HK-2 (cell line): Measurements from ENCODE around the gene ENTPD2.
"Not testable (repeated sequence)": the region's sequence is repeated elsewhere in the genome, so short reads cannot be mapped to it uniquely, and the experiment has no call there.

Experiments
- DNase-seq: peaks from one replicate; pipeline ENCODE4 v3.0.0-alpha.2; 2018; ENCODE audit not compliant: unreplicated experiment

Gene ENTPD2

GRCh38 chr9:137015976-137016375 is 37.9 kb downstream of the ENTPD2 start:
- DNase-seq: no peak

DNA sequence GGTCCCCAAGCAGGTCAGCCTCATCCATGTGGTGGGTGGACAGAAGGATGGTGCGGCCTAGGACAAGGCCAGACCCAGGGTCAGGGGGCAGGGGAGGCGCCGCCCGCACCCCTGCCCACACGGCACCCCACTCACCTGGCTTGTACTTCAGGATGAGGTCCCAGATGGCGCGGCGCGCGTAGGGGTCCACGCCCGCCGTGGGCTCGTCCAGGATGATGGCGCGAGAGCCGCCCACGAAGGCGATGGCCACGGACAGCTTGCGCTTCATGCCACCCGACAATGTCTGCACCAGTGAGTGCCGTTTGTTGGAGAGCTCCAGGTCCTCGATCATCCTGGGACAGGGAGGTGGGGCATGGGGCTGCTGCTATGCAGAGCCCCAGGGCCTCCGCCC is 38.3 kb downstream of the ENTPD2 start:
- no peak for DNase-seq

DNA sequence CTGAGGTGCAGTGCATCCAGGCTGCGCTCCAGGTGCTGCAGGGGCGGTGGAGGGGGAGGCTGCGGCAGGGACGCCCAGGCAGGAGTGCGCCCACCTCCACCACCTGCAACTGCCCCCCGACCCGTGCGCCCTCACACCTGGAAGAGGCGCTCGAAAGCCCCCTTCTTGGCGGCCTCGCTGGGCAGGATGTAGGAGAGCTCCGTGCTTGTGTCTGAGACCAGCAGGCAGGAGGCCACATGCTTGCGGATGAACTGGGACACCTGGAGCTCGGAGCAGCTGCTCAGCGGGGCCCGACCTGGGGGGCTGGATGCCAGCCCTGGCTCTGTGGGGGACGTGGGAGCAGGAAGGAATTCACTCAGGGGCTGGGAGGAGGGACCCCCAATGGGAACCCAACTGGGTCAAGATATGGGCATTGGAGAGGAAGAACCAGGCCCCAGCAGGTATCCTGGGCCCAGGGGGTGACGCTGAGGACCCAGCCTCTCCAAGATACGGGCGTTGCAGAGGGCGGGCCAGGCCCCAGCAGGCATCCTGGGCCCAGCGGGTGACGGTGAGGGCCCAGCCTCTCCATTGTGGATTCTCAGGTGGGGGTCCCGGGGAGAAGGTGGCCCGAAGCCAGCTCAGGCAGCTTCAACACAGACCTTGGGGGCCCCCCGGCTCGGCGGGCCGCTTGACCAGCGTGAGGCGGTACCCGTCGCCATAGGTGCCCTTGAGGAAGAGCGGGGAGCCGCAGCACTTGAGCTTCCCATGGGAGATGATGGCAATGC is 38.9 kb downstream of the ENTPD2 start:
- DNase-seq: no peak

GRCh38 chr9:137014166-137014565 is 39.7 kb downstream of the ENTPD2 start:
- no peak for DNase-seq

GRCh38 chr9:137013571-137013940 is 40.3 kb downstream of the ENTPD2 start:
- DNase-seq: no peak

DNA sequence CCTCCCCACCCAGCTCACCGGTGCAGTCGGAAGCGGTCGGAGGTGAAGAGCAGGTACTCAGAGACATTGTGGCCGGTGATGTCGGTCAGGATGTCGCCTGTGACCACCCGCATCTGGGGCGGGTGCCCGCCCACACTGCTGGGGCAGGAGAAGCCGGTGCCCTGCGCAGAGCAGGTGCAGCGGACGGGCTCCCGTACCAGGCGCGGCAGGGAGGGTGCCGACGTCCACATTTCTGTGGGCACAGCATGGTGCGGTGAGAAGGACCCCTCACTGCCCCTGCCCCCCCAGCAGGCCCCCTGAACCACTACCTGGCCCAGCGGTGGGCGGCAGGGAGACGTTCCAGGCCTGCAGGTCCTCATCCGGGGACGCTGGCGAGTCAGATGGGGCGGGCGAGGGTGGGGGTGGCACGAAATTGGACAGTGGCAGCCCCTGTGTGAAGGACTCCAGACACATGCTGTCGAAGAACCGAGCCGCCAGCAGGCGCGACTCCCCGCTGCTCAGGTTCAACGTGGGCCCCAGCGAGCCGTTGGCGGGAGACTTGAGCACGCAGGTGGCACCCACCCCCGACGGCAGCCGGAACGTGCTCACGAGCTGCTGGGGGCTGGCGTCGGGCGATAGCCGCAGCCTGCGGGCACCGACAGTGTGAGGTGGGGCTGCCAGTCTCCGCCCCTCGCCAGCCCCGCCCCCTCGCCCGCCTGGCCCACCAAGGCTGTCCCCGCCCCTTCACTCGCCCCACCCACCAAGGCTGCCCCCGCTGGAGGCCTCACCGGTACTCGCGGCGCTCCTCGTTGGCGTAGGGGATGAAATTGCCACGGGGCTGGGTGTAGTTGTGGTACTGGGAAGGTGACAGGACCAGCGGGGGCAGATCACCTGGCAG is 40.9 kb downstream of the ENTPD2 start:
- no peak for DNase-seq

- DNase-seq: no peak
Measured at GRCh38 chr9:137011907-137012675, 41.8 kb downstream of the ENTPD2 start.

DNA sequence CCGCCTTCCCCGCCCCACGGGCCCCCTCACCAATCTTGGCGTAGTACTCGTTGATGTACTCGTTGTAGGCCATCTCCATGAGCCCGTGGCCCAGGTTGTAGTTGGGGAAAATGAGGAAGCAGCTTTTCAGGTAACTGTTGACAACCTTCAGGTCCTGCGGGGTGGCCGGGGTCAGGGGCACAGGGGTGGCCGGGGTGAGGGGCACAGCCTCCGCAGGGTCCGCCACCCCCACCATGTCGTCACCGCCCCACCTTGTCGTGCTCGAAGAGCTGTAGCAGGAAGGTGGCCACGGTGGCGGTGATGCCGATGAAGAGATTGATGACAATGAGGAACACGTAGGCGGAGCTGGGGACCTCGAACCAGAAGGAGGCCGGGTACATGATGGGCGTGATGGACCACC is 42.7 kb downstream of the ENTPD2 start:
- no peak for DNase-seq

GRCh38 chr9:137009938-137010732 is 43.7 kb downstream of the ENTPD2 start:
- no peak for DNase-seq

- DNase-seq: no peak
Measured at GRCh38 chr9:137009217-137009616, 44.6 kb downstream of the ENTPD2 start.

DNA sequence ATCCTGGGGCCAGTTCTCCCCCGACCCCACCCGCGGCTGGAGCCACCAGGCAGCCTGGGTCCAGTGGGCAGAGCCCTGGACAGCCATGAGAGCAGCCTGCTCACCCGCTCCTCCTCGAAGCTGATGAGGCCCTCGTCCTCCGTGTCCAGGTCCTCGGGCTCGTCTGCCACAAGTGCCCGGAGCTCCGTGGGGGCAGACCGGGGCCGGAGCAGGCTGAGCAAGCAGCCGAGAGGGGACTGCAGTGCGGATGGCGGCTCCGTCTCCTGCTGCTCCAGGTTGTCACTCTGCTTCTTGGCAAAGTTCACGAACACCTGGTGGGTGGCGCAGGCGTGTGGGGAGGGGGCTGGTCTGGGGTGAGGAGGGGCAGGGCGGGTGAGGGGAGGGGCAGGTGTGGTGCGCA is 45.5 kb downstream of the ENTPD2 start:
- DNase-seq: no peak

DNA sequence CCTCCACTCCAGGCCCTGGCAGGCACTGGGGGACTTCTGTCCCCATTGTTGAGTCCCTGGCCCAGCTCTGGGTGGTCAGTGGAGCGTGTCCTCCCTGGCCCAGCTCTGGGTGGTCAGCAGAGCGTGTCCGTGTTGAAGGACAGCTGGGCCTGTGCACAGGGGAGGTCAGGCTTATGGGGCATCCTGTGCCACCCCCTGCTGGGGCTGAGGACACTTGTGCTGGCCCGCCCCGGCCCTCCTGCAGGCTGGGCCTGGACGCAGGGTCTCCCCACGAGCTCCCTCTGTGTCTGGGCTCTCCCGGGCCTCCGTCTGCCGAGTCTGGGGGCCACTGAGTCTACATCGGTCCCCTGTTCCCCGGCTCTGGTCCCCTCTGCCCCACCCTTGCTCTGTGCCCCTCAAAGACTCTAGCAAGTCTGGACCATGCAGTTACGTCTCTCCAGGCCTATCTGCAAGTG is 46.0 kb downstream of the ENTPD2 start:
- no peak for DNase-seq

DNA sequence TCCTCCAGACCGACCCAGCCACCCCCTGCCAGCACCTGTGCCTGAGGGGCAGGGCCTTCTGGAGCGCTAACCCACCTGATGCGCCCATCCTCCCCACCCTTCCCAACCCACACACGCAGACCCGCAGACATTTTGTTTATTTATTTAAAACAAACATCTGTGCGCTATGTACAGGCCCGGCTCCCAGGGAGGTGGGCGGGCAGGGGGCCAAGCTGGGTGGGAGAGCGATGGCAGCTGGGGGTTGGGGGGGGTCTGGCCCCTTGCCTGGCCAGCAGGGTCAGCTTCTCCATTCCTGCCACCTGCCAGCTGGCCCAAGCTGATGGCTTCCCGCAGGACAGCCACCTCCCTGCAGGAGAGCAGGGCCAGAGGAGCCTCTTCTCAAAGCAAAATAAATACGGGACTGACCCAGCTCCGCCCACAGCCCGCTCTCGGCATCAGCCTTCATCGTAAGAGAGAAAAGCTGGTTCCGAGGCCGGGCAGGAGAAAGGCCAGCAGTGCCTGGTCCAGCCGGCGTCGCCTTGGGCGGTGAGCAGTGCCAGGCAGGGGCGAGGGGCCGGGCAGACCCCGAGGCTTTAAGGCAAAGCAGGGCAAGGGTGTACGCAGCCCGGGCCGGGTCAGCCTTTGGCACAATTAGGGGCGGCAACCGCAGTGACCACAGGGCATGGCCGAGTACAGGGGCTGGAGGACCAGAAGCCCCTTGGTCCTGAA is 46.6 kb downstream of the ENTPD2 start:
- DNase-seq: no peak

DNA sequence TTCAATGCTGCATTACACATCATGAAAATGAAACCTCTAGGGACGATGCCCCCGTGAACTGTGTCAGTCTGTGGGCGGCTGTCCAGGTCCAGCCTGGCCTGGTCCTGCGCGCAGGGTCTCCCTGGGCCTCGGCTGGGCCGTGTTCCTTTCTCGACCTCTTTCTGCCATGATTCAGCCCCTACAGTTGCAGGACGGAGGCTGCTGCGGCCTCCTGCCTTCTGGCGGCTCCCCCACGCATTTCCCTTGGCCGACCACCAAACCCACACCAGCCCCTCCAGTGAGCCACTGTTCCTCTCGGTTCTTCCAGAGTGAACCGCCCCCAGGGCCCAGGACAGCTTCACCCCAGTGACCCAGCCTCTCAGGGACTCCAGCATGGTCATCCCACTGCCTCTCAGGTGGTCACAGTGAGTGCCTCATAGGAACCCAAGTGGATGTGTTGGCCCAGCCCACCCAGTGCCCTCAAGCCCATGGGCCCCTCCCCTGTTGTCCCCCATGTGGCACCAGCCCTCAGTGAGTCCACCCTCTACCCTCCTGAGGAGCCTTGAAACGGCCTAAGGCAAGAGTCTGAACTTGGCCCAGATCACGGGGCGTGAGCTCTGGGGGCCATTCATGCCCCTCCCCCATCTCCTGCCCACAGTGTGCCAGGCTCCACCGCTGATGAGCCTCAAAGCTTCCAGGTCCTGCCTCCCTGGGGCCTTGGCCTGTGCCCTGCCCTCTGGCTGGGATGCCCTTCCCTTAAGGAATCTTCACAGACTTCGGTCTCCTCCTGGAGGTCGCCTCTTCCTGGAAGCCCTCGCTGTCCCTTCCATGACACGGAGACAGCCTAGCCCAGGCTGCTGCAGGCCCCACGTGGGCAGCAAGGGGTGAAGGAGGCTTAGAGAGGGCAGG is 47.5 kb downstream of the ENTPD2 start:
- DNase-seq: no peak

GRCh38 chr9:137004285-137004684 is 49.6 kb downstream of the ENTPD2 start:
- not testable (repeated sequence) for DNase-seq

DNA sequence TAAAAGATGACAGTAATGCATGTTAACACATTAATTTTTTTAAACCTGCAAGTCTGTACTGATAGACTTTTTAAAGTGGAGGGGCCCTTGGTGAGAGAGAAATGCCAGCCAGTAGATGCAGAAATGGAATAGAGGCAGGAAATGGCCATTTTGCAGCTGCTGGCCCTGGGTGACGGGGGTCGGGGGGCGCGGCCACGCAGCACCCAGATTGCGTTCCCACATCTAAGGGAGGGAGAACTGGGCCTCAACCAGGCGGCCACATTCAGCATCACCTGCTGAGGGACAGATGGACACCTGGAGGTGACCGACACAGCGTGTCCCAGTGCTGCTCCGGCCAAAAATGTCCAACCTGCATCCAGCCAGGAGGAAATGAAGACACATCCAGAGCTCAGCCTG is 51.2 kb downstream of the ENTPD2 start:
- no peak for DNase-seq

- no peak for DNase-seq
Measured at GRCh38 chr9:137001857-137002645, 51.8 kb downstream of the ENTPD2 start.

DNA sequence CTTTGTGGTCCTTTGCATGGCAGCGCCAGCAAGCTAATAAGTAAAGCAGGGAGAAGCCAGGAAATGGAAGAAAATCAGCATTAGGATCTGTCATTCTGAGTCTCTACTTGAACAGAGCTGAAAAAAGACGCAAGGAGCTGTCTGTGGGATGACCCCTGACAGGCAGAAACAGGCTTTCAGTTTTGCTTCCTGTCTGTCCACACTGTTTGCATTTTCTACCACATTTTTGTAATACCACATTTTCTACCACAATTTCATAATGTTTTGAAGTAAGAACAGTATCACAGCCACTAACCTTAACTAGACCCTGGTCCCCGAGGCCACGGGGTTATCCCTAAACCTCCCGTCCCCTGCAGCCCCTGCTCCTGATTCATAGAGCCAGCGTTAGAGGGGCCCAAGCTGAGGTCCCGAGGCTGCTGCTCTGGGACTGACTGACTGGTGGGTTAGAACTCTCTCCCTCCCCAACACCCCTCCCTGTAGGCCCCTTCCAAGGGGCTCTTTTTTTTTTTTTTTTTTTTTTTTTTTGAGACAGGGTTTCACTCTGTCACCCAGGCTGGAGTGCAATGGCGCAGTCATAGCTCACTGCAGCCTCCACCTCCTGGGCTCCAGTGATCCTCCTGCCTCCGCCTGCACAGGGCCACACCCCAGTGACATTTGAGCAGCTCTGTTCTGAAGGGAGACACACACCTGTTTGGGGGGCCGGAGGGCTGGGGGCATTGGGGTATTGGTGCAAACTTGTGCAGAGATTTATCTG is 53.5 kb downstream of the ENTPD2 start:
- DNase-seq: no peak
